Right lobe of liver (tissue), 6 donors: ENCODE results near the gene CST11. TPM values are rescaled to one million over a fixed set of nuclear protein-coding genes. Genes with fewer than 3 reads are reported as not detected.

Experiments
- ATAC-seq, 4 donors: fragments of 200-7000 bp; cut with Tn5 transposase; one replicate each; pipeline ENCODE4 v1.9.1; 2020; ENCODE audit warnings: mild to moderate bottlenecking in 4 of 4, moderate library complexity in 4 of 4
- DNase-seq, 3 donors: peaks; one replicate each; pipeline ENCODE4 v3.0.0-alpha.2; 2020
- H3K27ac ChIP-seq, 3 donors: fragments of 200-600 bp; one replicate each; pipeline ENCODE4 v1.8.0; 2022
- H3K27me3 ChIP-seq, 2 donors: fragments of 200-600 bp; one replicate each; pipeline ENCODE4 v1.8.0; 2022
- H3K36me3 ChIP-seq, 4 donors: fragments of 200-600 bp; sonication (generic) in 1 of 4; one replicate each; pipeline versions ENCODE4 v1.5.1 to v1.8.0; 2017 to 2022; ENCODE audit warnings: control low read depth in 1 of 4
- H3K4me1 ChIP-seq, 4 donors: fragments of 200-600 bp; sonication (generic) in 1 of 4; one replicate each; pipeline versions ENCODE4 v1.5.1 to v1.8.0; 2017 to 2022; ENCODE audit warnings: control low read depth in 1 of 4
- H3K4me3 ChIP-seq, 3 donors: fragments of 200-600 bp; one replicate each; pipeline ENCODE4 v1.8.0; 2022
- H3K9me3 ChIP-seq, 4 donors: fragments of 200-600 bp; sonication (generic) in 1 of 4; one replicate each; pipeline versions ENCODE4 v1.5.1 to v1.8.0; 2017 to 2022; ENCODE audit warnings: control low read depth in 1 of 4
- POLR2A ChIP-seq: fragments of 450-650 bp; IDR thresholded peaks from one replicate; pipeline ENCODE4 v1.6.1; 2017; ENCODE audit warnings: antibody characterized with exemption, mild to moderate bottlenecking
- WGBS: methylation state at CpG from one replicate; pipeline ENCODE4 v1.1.6; 2018; ENCODE audit warnings: low coverage, low lambda C conversion rate; ENCODE audit not compliant: insufficient coverage; ENCODE audit errors: missing lambda C conversion rate; 5-methylcytosine and 5-hydroxymethylcytosine counted together
- intact Hi-C, 2 donors: fragments of 100-400 bp; cut with DNase I; formaldehyde crosslinking; loops; one replicate each; pipeline versions ENCODE4 v1.11.2 to v1.14.1; 2022
- total RNA-seq, 6 experiments: library from RNA; depleted of rRNA in 2 of 6; stranded (reverse); fragments of >200 nt in 2 of 6; fragmentation: NEBNext Ultra II Directional in 3 of 6; extraction: Animal tissue kit (Norgen Biotek cat#: 25700) in 3 of 6; gene quantifications; one replicate each; pipeline versions ENCODE4 v1.1.0 to v1.2.4, GENCODE V29; 2016 to 2023
- TF ChIP-seq, protein P1 (sequence below), 4 donors: fragments of 200-600 bp in 3 of 4; fragments of 450-650 bp in 1 of 4; IDR thresholded peaks; one replicate each; pipeline versions ENCODE4 v1.5.1 to v1.8.0; 2016 to 2022; ENCODE audit warnings: antibody characterized with exemption in 4 of 4, mild to moderate bottlenecking in 2 of 4
- donor health status: DM: no; HTN: yes; CAD: no.
- donor health status: DM: no; HTN: no; CAD: no.
- donor health status: DM: no; HTN: no; CAD: no.
- donor health status: DM: no; HTN: yes; CAD: no.
- donor health status: DM: no; HTN: yes; CAD: no.

CST11 gene
- total RNA-seq, 6 experiments from 2014 or later: not detected

DNA sequence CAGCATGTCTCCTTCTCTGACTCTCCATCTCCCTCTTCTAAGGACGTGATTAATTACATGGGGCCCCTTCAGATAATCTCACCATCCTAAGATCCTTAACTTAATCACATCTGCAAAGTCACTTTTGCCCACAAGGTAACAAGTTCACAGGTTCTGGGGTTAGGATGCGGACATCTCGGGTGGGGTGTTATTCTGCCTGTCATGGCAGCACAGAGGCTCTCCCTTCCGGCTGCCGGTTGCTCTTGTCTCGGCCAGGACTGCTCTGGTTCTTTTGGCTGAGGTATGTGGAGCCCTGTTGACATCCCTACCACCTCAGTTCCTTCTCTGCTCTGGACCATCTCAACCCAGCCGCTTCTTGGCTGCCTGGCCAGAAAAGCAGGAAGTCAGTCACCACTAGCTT is 4.2 kb upstream of the CST11 start:
- TF ChIP-seq POLR2A: no peak
- TF ChIP-seq, protein P1, sequence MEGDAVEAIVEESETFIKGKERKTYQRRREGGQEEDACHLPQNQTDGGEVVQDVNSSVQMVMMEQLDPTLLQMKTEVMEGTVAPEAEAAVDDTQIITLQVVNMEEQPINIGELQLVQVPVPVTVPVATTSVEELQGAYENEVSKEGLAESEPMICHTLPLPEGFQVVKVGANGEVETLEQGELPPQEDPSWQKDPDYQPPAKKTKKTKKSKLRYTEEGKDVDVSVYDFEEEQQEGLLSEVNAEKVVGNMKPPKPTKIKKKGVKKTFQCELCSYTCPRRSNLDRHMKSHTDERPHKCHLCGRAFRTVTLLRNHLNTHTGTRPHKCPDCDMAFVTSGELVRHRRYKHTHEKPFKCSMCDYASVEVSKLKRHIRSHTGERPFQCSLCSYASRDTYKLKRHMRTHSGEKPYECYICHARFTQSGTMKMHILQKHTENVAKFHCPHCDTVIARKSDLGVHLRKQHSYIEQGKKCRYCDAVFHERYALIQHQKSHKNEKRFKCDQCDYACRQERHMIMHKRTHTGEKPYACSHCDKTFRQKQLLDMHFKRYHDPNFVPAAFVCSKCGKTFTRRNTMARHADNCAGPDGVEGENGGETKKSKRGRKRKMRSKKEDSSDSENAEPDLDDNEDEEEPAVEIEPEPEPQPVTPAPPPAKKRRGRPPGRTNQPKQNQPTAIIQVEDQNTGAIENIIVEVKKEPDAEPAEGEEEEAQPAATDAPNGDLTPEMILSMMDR (IDR thresholded peaks at IDR 0.05): no peak
- 75% methylated on average over 7 of the region's 7 CpGs for WGBS

DNA sequence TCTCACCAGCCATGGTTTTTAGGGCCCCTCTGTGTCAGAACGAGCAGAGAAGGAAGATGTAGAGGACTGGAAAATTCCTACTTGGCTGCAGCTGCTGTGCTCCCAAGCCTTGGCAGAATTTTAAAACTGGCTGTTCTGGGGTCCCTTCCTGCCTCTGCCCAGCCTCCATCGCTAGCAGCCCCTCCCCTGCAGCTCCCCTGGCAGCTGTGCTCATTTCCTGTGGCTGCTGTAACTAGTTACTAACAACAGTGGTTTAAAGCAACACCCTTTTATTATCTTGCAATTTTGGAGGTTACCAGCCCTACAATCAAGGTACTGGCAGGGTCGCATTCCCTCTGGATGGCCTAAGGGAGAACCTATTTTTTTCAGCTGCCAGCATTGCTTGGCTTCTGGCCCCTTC is 3.7 kb upstream of the CST11 start:
- no peaks in the 10 kb centered on the region for H3K36me3 ChIP-seq
- H3K4me1 ChIP-seq: no peaks in the 10 kb centered on the region
- DNase-seq (no peak), ATAC-seq (no peak)
- no peaks in the 10 kb centered on the region for H3K27me3 ChIP-seq
- WGBS: 0% methylated on average over 2 of the region's 3 CpGs
- H3K27ac ChIP-seq: no peak overlapping the region
- no peak overlapping the region for H3K4me3 ChIP-seq
- intact Hi-C loops: no loop called here
- H3K9me3 ChIP-seq: no peaks in the 10 kb centered on the region
- TF ChIP-seq, protein P1 (IDR thresholded peaks at IDR 0.05): no peak
- no peak for TF ChIP-seq POLR2A

More for the DNA sequence above, 4.2 kb upstream of the CST11 start:
- intact Hi-C loops: no loop called here
- DNase-seq: no peak
- Histone ChIP-seq H3K27me3 (no peaks in the 10 kb centered on the region), H3K4me3 (no peak overlapping the region), H3K9me3 (no peaks in the 10 kb centered on the region), H3K36me3 (no peaks in the 10 kb centered on the region), H3K27ac (no peak overlapping the region), H3K4me1 (no peaks in the 10 kb centered on the region)
- ATAC-seq: peak in 1 of 4 donors; percentile 14

DNA sequence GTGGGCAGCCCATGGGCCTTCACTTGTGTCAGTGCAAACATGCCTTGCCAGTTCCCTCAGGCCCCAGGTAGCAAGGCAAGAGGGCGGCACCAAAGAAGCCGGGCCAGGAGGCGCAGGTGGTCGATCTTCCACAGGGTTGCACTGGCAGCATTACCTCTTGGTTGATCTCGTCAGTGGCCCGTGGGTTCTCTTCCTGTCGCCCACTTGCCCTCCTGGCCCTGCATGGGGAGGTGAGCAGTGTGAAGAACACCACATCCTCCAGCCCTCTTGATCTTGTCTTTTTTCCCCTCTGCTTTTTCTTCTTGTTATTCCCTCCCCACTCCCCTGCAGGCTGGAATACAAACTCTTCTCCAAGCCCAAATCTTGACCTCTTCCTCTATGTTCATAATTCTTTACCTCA is 3.0 kb upstream of the CST11 start:
- intact Hi-C loops: no loop called here
- Histone ChIP-seq H3K9me3 (no peaks in the 10 kb centered on the region), H3K4me1 (no peaks in the 10 kb centered on the region), H3K27me3 (no peaks in the 10 kb centered on the region), H3K4me3 (no peak overlapping the region), H3K27ac (no peak overlapping the region), H3K36me3 (no peaks in the 10 kb centered on the region)
- no peak for TF ChIP-seq POLR2A
- TF ChIP-seq, protein P1 (IDR thresholded peaks at IDR 0.05): no peak
- DNase-seq (no peak), ATAC-seq (no peak)
- WGBS: no CpG with 5 or more reads among the region's 7 CpGs

DNA sequence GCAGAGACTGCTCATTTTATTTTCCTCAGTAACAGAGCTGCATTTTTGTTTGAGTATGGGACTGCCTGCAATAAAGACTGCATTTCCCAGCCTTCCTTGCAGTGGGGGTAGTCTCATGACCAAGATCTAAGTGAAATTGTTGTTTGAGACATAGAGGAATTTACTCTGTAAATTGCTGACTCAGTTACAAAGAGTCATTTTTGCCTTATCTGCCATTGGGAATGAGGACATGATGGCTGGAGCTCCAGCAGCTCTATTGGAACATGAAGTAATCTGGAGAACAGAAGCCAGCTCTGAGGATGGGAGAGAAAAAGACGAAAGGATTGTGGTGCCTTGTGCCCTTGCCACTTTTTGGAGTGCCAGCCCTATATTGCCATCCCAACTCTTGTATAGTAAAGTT is 2.1 kb upstream of the CST11 start:
- intact Hi-C loops: no loop called here

More for the DNA sequence above, 2.1 kb upstream of the CST11 start:
- H3K36me3 ChIP-seq: no peaks in the 10 kb centered on the region
- H3K4me1 ChIP-seq: no peaks in the 10 kb centered on the region
- WGBS: 62% methylated on average over 1 of the region's 1 CpG
- H3K9me3 ChIP-seq: no peaks in the 10 kb centered on the region
- no peak for ATAC-seq
- no peaks in the 10 kb centered on the region for H3K27me3 ChIP-seq
- H3K4me3 ChIP-seq: no peak overlapping the region
- no peak for TF ChIP-seq POLR2A
- TF ChIP-seq, protein P1 (IDR thresholded peaks at IDR 0.05): no peak
- no peak for DNase-seq
- H3K27ac ChIP-seq: no peak overlapping the region
